ENCODE measurements around the gene KLHL17.
"Not testable (repeated sequence)": the region's sequence is repeated elsewhere in the genome, so short reads cannot be mapped to it uniquely, and the experiment has no call there.

Gene KLHL17

DNA sequence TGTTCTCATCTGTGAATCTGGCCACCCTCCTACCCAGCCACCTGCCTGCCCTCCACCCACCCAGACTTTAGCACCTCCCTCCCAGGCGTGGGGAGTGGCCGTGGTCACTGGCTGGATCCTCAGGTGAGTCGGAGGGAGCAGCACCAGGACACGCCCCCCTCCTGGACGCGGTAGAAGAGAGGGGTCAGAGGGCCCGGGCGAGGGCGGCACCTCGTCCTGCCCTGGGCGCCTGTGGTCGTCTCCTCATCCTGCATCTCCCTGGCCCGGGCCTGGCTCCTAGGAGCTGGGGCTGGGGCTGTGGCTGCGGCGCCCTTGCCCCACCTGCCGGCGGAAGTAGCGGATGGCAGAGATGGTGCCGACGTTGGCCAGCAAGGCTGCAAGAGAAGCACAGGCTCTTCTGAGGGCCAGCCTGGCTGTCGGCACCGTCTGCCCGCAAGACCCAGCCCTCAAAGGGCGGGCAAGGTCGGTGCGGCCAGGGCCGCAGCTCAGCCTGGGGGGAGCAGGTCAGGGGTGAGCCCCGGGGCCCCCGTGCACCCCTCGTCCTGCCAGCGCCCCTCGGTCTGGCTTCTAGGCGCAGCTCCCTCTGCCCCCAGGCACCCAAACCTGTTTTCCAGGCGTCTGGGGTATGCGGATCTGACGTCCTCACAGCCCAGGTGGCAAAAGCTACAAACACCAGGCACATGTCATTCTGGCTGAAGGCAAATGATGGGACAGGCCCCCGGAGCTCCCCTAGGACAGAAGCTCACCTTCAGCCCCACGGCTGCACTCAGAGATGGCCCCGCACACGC, 15.7 kb downstream of the KLHL17 start:
- Histone ChIP-seq H3K4me1 (ENCODE audit: low read length) (no peaks in the 10 kb centered on the region), H3K27me3 (replicated peaks; ENCODE audit: insufficient read depth, low read length) (peaks cover 45% of the 10 kb centered on the region), H3K9me3 (replicated peaks; ENCODE audit: insufficient read depth, low read length) (no peaks in the 10 kb centered on the region), H3K9ac (ENCODE audit: low read length) (no peak overlapping the region), H3K4me3 (ENCODE audit: low read length) (peak overlapping the region; percentile 22; the same call in 1 of the 2 replicates), H3K79me2 (ENCODE audit: low read length) (no peaks in the 10 kb centered on the region), H3K4me2 (ENCODE audit: low read depth, low read length) (peak overlapping the region; percentile 87; the same call in 1 of the 2 replicates), H3K9me2 (replicated peaks; ENCODE audit: insufficient read depth, low read length) (no peaks in the 10 kb centered on the region), H3F3A (ENCODE audit: insufficient read depth, low read length) (no peaks in the 10 kb centered on the region), H3K27ac (ENCODE audit: low read length) (no peak overlapping the region), H3K36me3 (replicated peaks; ENCODE audit: insufficient read depth, low read length) (no peaks in the 10 kb centered on the region), H2AFZ (ENCODE audit: low read length) (no peak overlapping the region), H4K20me1 (ENCODE audit: insufficient read depth, low read length) (no peaks in the 10 kb centered on the region)
- TF ChIP-seq EZH2 (optimal IDR thresholded peaks at IDR 0.05; ENCODE audit: low read depth, low read length) (no peak), EZH2phosphoT487 (IDR thresholded peaks at IDR 0.05; ENCODE audit: low read length) (no peak)
- TF ChIP-seq, protein P1, sequence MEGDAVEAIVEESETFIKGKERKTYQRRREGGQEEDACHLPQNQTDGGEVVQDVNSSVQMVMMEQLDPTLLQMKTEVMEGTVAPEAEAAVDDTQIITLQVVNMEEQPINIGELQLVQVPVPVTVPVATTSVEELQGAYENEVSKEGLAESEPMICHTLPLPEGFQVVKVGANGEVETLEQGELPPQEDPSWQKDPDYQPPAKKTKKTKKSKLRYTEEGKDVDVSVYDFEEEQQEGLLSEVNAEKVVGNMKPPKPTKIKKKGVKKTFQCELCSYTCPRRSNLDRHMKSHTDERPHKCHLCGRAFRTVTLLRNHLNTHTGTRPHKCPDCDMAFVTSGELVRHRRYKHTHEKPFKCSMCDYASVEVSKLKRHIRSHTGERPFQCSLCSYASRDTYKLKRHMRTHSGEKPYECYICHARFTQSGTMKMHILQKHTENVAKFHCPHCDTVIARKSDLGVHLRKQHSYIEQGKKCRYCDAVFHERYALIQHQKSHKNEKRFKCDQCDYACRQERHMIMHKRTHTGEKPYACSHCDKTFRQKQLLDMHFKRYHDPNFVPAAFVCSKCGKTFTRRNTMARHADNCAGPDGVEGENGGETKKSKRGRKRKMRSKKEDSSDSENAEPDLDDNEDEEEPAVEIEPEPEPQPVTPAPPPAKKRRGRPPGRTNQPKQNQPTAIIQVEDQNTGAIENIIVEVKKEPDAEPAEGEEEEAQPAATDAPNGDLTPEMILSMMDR (IDR thresholded peaks at IDR 0.05; ENCODE audit: low read length), result peak; percentile 63
- DNase-seq, result peak; percentile 43

DNA sequence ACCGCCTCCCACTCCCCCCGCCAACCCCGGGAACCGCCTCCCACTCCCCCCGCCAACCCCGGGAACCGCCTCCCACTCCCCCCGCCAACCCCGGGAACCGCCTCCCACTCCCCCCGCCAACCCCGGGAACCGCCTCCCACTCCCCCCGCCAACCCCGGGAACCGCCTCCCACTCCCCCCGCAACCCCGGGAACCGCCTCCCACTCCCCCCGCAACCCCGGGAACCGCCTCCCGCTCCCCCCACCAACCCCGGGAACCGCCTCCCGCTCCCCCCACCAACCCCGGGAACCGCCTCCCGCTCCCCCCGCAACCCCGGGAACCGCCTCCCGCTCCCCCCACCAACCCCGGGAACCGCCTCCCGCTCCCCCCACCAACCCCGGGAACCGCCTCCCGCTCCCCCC, 16.4 kb downstream of the KLHL17 start:
- H3K79me2 ChIP-seq (ENCODE audit: low read length); H3K36me3 ChIP-seq (replicated peaks; ENCODE audit: insufficient read depth, low read length); H3K4me1 ChIP-seq (ENCODE audit: low read length); DNase-seq; H2AFZ ChIP-seq (ENCODE audit: low read length); H3K27ac ChIP-seq (ENCODE audit: low read length); H4K20me1 ChIP-seq (ENCODE audit: insufficient read depth, low read length); H3F3A ChIP-seq (ENCODE audit: insufficient read depth, low read length); H3K9ac ChIP-seq (ENCODE audit: low read length); H3K9me3 ChIP-seq (replicated peaks; ENCODE audit: insufficient read depth, low read length); H3K4me3 ChIP-seq (ENCODE audit: low read length); H3K9me2 ChIP-seq (replicated peaks; ENCODE audit: insufficient read depth, low read length); H3K4me2 ChIP-seq (ENCODE audit: low read depth, low read length): not testable (repeated sequence)
- H3K27me3 ChIP-seq (replicated peaks; ENCODE audit: insufficient read depth, low read length), result peaks cover 52% of the 10 kb centered on the region

DNA sequence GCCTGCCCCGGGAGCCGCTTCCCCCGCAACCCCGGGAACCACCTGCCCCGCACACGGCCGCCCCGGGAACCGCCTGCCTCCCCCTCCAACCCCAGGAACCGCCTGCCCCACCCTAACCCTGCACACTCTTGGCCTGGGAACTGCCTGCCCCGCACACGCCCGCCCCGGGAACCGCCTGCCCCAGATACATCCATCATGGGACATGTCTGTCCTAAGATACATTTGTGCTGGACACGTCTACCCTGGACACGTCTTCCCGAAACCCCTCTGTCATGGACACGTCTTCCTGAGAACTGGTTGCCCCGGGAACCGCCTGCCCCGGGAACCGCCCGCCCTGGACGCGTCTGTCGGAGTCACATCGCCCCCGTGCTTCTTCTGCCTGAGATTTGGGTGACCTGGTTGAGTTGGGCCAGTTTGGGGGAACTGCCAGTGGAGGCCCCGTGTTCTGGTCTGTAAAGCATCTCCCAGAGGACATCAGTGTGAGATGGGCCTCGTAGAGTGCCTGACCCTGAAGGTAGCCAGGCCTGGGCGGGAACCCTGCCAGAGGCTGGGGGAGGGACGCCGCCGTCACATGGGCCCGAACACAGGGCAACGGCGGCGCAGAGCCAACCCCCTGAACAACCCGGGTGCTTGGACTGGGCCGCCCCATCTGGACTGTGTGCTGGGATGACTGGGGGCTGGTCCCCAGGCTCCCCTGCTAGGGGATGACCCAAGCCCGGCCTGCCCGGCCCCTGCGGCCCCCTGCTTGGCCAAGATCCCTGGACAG, 17.9 kb downstream of the KLHL17 start:
- Histone ChIP-seq H3K9me3 (replicated peaks; ENCODE audit: insufficient read depth, low read length) (no peaks in the 10 kb centered on the region), H3K4me1 (ENCODE audit: low read length) (peaks cover 6% of the 10 kb centered on the region; the same call in 1 of the 2 replicates), H3K9me2 (replicated peaks; ENCODE audit: insufficient read depth, low read length) (no peaks in the 10 kb centered on the region), H3K9ac (ENCODE audit: low read length) (no peak overlapping the region), H3K4me3 (ENCODE audit: low read length) (no peak overlapping the region), H4K20me1 (ENCODE audit: insufficient read depth, low read length) (no peaks in the 10 kb centered on the region), H3K79me2 (ENCODE audit: low read length) (no peaks in the 10 kb centered on the region), H3F3A (ENCODE audit: insufficient read depth, low read length) (no peaks in the 10 kb centered on the region), H3K27ac (ENCODE audit: low read length) (no peak overlapping the region), H3K4me2 (ENCODE audit: low read depth, low read length) (no peak overlapping the region), H2AFZ (ENCODE audit: low read length) (no peak overlapping the region), H3K27me3 (replicated peaks; ENCODE audit: insufficient read depth, low read length) (peaks cover 66% of the 10 kb centered on the region), H3K36me3 (replicated peaks; ENCODE audit: insufficient read depth, low read length) (no peaks in the 10 kb centered on the region)
- TF ChIP-seq, protein P1 (IDR thresholded peaks at IDR 0.05; ENCODE audit: low read length), result no peak
- no peak for TF ChIP-seq EZH2 (optimal IDR thresholded peaks at IDR 0.05; ENCODE audit: low read depth, low read length)
- TF ChIP-seq EZH2phosphoT487 (IDR thresholded peaks at IDR 0.05; ENCODE audit: low read length), result no peak
- no peak for DNase-seq
